ENCODE data around the gene NCOR2. TPM values are rescaled to one million over a fixed set of nuclear protein-coding genes. Genes with fewer than 3 reads are reported as not detected.
A peak's percentile ranks its signal among the peaks of the same experiment; 100 is the strongest.

NCOR2 gene
- total RNA-seq, 1 donor: 45.2 TPM

DNA sequence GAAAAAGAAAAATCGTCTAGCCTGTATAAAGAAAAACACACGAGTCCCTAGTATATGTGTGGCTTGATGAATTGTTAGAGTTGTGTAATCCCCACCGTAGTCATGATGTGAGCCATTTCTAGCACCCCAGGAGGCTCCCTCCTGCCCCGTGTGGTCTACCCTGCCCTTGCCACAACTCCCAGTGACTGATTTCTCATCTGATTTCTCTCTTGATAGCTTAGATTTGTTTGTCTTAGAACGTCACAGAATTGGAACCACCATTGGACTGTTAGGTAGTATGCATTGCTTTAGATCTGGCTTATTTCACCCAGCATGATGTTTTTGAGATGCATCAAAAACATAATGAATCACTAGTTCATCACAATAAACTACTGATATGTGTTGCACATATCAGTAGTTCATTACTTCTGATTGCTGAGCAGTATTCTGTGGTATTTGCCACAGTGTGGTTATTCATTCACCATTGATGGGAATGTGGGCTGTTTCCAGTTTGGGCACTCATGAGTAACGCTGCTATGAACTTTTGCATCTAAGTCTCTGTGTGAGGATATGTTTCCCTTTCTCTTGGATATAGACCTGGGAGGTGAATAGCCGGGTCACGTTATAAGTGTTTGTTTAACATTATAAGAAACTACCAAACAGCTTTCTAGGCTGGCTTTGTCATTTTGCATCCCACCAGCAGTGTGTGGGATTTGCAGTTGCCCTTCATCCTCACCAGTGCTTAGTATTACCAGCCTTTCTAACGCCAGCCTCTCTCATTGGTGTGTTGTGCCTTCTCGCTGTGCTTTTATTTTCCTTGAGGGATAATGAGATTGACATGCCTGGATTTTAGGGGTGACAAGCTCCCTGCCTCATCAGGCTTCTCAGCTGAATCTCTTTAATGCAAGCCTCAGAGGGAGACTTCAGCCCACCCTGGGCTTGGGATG is 31.9 kb upstream of the NCOR2 start:
- H4K20me1 ChIP-seq (ENCODE audit: insufficient read depth, low read length): no peaks in the 10 kb centered on the region
- DNase-seq (ENCODE audit: insufficient read length, low spot score, missing footprints): peak; percentile 89
- H2AFZ ChIP-seq (ENCODE audit: low read length): no peak overlapping the region
- H3K4me2 ChIP-seq (ENCODE audit: insufficient read depth, low read length): no peak overlapping the region
- peak overlapping the region; percentile 9 for H3K27ac ChIP-seq (ENCODE audit: low read depth, low read length)
- no peaks in the 10 kb centered on the region for H3K27me3 ChIP-seq (ENCODE audit: insufficient read depth, low read length)
- no peaks in the 10 kb centered on the region for H3K4me1 ChIP-seq (ENCODE audit: insufficient read depth, low read length)
- H3K4me3 ChIP-seq (ENCODE audit: insufficient read depth, low read length): no peak overlapping the region
- H3K79me2 ChIP-seq (ENCODE audit: insufficient read depth, low read length): no peaks in the 10 kb centered on the region
- TF ChIP-seq, protein P1, sequence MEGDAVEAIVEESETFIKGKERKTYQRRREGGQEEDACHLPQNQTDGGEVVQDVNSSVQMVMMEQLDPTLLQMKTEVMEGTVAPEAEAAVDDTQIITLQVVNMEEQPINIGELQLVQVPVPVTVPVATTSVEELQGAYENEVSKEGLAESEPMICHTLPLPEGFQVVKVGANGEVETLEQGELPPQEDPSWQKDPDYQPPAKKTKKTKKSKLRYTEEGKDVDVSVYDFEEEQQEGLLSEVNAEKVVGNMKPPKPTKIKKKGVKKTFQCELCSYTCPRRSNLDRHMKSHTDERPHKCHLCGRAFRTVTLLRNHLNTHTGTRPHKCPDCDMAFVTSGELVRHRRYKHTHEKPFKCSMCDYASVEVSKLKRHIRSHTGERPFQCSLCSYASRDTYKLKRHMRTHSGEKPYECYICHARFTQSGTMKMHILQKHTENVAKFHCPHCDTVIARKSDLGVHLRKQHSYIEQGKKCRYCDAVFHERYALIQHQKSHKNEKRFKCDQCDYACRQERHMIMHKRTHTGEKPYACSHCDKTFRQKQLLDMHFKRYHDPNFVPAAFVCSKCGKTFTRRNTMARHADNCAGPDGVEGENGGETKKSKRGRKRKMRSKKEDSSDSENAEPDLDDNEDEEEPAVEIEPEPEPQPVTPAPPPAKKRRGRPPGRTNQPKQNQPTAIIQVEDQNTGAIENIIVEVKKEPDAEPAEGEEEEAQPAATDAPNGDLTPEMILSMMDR (IDR thresholded peaks at IDR 0.05; ENCODE audit: extremely low read depth, low read depth, low read length): peak; percentile 58
- H3K36me3 ChIP-seq (ENCODE audit: insufficient read depth, low read length): no peaks in the 10 kb centered on the region
- H3K9me3 ChIP-seq (ENCODE audit: low read depth, low read length): no peaks in the 10 kb centered on the region

DNA sequence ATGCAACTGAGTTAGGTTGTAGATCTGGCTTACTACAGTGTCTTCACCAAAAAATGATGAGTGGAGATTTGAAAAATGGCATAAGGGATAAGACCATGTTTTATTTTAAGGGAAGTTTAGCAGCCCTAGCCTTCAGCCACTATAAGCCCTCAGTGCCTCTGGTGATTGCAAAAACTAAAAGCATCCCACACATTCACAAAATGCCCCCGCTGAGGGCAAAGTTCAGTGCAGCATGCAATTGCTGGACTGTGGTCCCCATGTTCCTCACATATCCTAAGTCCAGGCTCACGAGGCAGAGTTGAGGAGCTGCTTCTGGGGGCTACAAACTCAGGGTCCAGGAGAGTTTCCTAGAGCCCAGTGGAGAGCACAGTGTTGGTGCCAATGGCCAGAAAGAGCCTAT is 29.6 kb upstream of the NCOR2 start:
- Histone ChIP-seq H3K4me2 (ENCODE audit: insufficient read depth, low read length) (no peak overlapping the region), H3K36me3 (ENCODE audit: insufficient read depth, low read length) (no peaks in the 10 kb centered on the region), H2AFZ (ENCODE audit: low read length) (no peak overlapping the region), H3K9me3 (ENCODE audit: low read depth, low read length) (no peaks in the 10 kb centered on the region), H3K79me2 (ENCODE audit: insufficient read depth, low read length) (no peaks in the 10 kb centered on the region), H4K20me1 (ENCODE audit: insufficient read depth, low read length) (no peaks in the 10 kb centered on the region), H3K27me3 (ENCODE audit: insufficient read depth, low read length) (no peaks in the 10 kb centered on the region), H3K4me1 (ENCODE audit: insufficient read depth, low read length) (peaks cover 8% of the 10 kb centered on the region), H3K4me3 (ENCODE audit: insufficient read depth, low read length) (no peak overlapping the region), H3K27ac (ENCODE audit: low read depth, low read length) (no peak overlapping the region)
- TF ChIP-seq, protein P1 (IDR thresholded peaks at IDR 0.05; ENCODE audit: extremely low read depth, low read depth, low read length): no peak
- no peak for DNase-seq (ENCODE audit: insufficient read length, low spot score, missing footprints)

DNA sequence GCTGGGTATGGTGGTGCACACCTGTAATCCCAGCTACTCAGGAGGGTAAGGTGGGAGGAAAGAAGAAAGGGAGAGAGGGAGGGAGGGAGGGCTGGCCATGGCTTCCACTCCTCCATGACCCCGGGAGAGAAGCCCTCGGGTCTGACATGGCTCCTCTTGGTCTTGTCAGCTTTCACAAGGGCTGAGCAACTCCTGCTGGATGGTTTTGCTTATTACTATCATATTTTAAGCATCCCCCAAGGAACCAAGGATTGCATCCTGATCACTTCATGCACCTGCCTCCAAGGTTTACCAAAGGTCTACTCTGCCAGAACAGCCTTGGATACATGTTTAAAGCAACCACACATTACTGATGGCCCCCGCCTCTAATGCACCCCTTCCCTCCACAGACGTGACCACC is 28.0 kb upstream of the NCOR2 start:
- H4K20me1 ChIP-seq (ENCODE audit: insufficient read depth, low read length): no peaks in the 10 kb centered on the region
- no peaks in the 10 kb centered on the region for H3K27me3 ChIP-seq (ENCODE audit: insufficient read depth, low read length)
- H3K4me1 ChIP-seq (ENCODE audit: insufficient read depth, low read length): peaks cover 13% of the 10 kb centered on the region
- H3K4me3 ChIP-seq (ENCODE audit: insufficient read depth, low read length): no peak overlapping the region
- H3K27ac ChIP-seq (ENCODE audit: low read depth, low read length): no peak overlapping the region
- H3K79me2 ChIP-seq (ENCODE audit: insufficient read depth, low read length): no peaks in the 10 kb centered on the region
- H3K9me3 ChIP-seq (ENCODE audit: low read depth, low read length): no peaks in the 10 kb centered on the region
- peak; percentile 64 for DNase-seq (ENCODE audit: insufficient read length, low spot score, missing footprints)
- TF ChIP-seq, protein P1 (IDR thresholded peaks at IDR 0.05; ENCODE audit: extremely low read depth, low read depth, low read length): peak; percentile 14
- H2AFZ ChIP-seq (ENCODE audit: low read length): no peak overlapping the region
- H3K4me2 ChIP-seq (ENCODE audit: insufficient read depth, low read length): no peak overlapping the region
- no peaks in the 10 kb centered on the region for H3K36me3 ChIP-seq (ENCODE audit: insufficient read depth, low read length)

DNA sequence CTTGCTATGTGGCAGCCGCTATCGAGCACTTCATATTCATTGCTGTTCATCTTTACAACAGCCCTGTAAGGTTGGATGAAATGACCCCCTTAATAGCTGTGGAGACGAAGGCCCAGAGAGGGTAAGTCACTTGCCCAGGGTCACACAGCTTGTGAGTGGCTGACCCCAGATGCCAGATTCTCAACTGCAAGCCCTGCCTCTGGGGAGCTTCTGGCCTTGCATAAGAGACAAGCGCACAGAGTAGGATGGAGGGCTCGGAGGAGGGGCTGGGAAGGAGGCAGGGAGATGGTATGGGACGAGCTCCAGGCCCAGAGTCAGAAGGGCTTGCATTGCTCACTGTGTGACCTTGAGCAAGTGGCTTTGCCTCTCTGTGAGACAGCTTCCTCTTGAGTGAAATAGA is 27.4 kb upstream of the NCOR2 start:
- H3K27ac ChIP-seq (ENCODE audit: low read depth, low read length): no peak overlapping the region
- H3K4me2 ChIP-seq (ENCODE audit: insufficient read depth, low read length): no peak overlapping the region
- DNase-seq (ENCODE audit: insufficient read length, low spot score, missing footprints): peak; percentile 55
- H3K36me3 ChIP-seq (ENCODE audit: insufficient read depth, low read length): no peaks in the 10 kb centered on the region
- no peaks in the 10 kb centered on the region for H3K79me2 ChIP-seq (ENCODE audit: insufficient read depth, low read length)
- TF ChIP-seq, protein P1 (IDR thresholded peaks at IDR 0.05; ENCODE audit: extremely low read depth, low read depth, low read length): no peak
- peaks cover 13% of the 10 kb centered on the region for H3K4me1 ChIP-seq (ENCODE audit: insufficient read depth, low read length)
- no peak overlapping the region for H3K4me3 ChIP-seq (ENCODE audit: insufficient read depth, low read length)
- no peaks in the 10 kb centered on the region for H3K27me3 ChIP-seq (ENCODE audit: insufficient read depth, low read length)
- no peak overlapping the region for H2AFZ ChIP-seq (ENCODE audit: low read length)
- H4K20me1 ChIP-seq (ENCODE audit: insufficient read depth, low read length): no peaks in the 10 kb centered on the region
- H3K9me3 ChIP-seq (ENCODE audit: low read depth, low read length): no peaks in the 10 kb centered on the region

Data from osteoblast (primary cell).